GM21619 (cell line): ENCODE results near the gene SCNN1A.

Experiments used
- ATAC-seq: cut with Tn5 transposase; IDR thresholded peaks from one replicate; pipeline ENCODE4 v1.9.1; 2021; ENCODE audit not compliant: unreplicated experiment

The SCNN1A gene

GRCh38 chr12:6322352-6322751, 53.0 kb downstream of the SCNN1A start:
- ATAC-seq = no peak

- no peak for ATAC-seq
Observed at GRCh38 chr12:6321905-6322304, 53.5 kb downstream of the SCNN1A start.

GRCh38 chr12:6319446-6319845, 55.9 kb downstream of the SCNN1A start:
- ATAC-seq = no peak

GRCh38 chr12:6318440-6318879, 56.9 kb downstream of the SCNN1A start:
- ATAC-seq = no peak

GRCh38 chr12:6317693-6318439, 57.5 kb downstream of the SCNN1A start:
- no peak for ATAC-seq

GRCh38 chr12:6316921-6317692, 58.3 kb downstream of the SCNN1A start:
- no peak for ATAC-seq

- no peak for ATAC-seq
Observed at GRCh38 chr12:6315704-6316597, 59.4 kb downstream of the SCNN1A start.

GRCh38 chr12:6315184-6315583, 60.2 kb downstream of the SCNN1A start:
- ATAC-seq = no peak

GRCh38 chr12:6314776-6315175, 60.6 kb downstream of the SCNN1A start:
- no peak for ATAC-seq

- ATAC-seq = peak; percentile 2
Observed at GRCh38 chr12:6313326-6313940, 61.9 kb downstream of the SCNN1A start.

- peak; percentile 54 for ATAC-seq
Observed at GRCh38 chr12:6312529-6313325, 62.6 kb downstream of the SCNN1A start.

GRCh38 chr12:6311822-6312528, 63.4 kb downstream of the SCNN1A start:
- ATAC-seq = no peak

- ATAC-seq = no peak
Observed at GRCh38 chr12:6310771-6311610, 64.4 kb downstream of the SCNN1A start.

GRCh38 chr12:6307529-6307928, 67.8 kb downstream of the SCNN1A start:
- ATAC-seq = no peak

GRCh38 chr12:6306599-6307220, 68.7 kb downstream of the SCNN1A start:
- no peak for ATAC-seq

GRCh38 chr12:6306151-6306550, 69.2 kb downstream of the SCNN1A start:
- no peak for ATAC-seq

GRCh38 chr12:6303071-6303470, 72.3 kb downstream of the SCNN1A start:
- ATAC-seq = no peak

GRCh38 chr12:6302621-6303020, 72.7 kb downstream of the SCNN1A start:
- ATAC-seq = no peak
